IPS-18a (cell line): ENCODE measurements around the gene VPS54.
"Not testable (repeated sequence)": the region's sequence is repeated elsewhere in the genome, so short reads cannot be mapped to it uniquely, and the experiment has no call there.

ENCODE experiments used
- H3K27ac ChIP-seq: one replicate; pipeline ENCODE4 v1.5.1; 2013; ENCODE audit warnings: low read length
- H3K27me3 ChIP-seq: one replicate; pipeline ENCODE4 v1.6.1; 2013; ENCODE audit warnings: mild to moderate bottlenecking, low read length; ENCODE audit not compliant: control insufficient read depth, insufficient read depth
- H3K36me3 ChIP-seq: one replicate; pipeline ENCODE4 v1.6.1; 2013; ENCODE audit warnings: low read depth, low read length; ENCODE audit not compliant: control insufficient read depth
- H3K4me1 ChIP-seq: one replicate; pipeline ENCODE4 v1.6.1; 2013; ENCODE audit warnings: low read depth, low read length; ENCODE audit not compliant: control insufficient read depth
- H3K4me3 ChIP-seq: one replicate; pipeline ENCODE4 v1.5.1; 2013; ENCODE audit warnings: low read length
- H3K9ac ChIP-seq: one replicate; pipeline ENCODE4 v1.6.1; 2013; ENCODE audit warnings: mild to moderate bottlenecking, low read length, moderate library complexity
- H3K9me3 ChIP-seq: one replicate; pipeline ENCODE4 v1.6.1; 2013; ENCODE audit warnings: low read depth, low read length; ENCODE audit not compliant: control insufficient read depth

The VPS54 gene

DNA sequence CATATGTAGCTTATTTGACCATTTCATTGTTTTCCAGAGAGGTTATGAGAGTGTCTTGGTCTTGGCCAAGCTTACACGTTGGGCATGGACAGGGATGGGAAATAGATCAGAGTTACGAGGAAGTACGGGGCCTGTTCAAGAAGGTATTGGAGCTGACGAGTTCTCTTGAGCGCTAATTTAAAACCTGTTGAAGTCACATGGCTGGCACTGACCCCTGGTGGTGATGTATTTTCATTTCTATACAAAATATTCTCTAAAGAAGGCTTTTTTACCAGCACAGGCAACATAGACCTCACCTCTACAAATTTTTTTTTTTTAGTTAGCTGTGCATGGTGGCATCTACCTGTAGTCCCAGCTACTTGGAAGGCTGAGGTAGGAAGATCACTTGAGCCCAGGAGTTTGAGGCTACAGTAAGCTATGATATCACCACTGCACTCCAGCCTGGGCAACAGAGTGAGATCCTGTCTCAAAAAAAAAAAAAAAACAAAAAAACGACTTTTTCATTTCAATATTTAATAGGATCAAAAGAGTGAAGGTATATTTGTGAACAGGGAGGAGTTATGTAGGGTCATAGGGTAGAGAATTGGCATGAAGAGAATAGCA is 157.9 kb downstream of the VPS54 start:
- Histone ChIP-seq H3K9ac (no peak overlapping the region), H3K4me3 (no peak overlapping the region), H3K9me3 (no peaks in the 10 kb centered on the region), H3K36me3 (peaks cover 95% of the 10 kb centered on the region), H3K27me3 (no peaks in the 10 kb centered on the region), H3K4me1 (peaks cover 16% of the 10 kb centered on the region), H3K27ac (no peak overlapping the region)

DNA sequence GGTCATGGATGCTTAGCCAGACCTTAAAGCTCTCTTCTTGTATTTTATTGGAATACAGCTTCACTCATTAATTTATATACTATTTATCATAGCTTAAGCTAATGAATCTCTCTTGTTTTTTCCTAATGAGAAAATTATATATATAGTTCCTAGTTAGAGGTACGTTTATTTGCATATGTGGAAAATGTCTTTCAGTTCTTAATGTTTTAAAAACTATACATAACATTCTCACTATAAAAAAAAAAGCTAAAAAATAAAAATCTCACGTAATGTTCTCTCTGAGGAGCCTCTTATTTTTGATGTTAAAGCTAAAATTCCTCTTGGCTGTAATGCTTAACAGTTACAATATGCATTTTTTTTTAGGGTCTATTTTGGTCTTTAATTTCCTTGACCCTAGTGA is 160.9 kb downstream of the VPS54 start:
- Histone ChIP-seq H3K27ac (no peak overlapping the region), H3K36me3 (peaks cover 74% of the 10 kb centered on the region)

GRCh38 chr2:63856303-63856603 is 163.0 kb downstream of the VPS54 start:
- Histone ChIP-seq H3K27me3 (no peaks in the 10 kb centered on the region), H3K27ac (no peak overlapping the region), H3K36me3 (peaks cover 66% of the 10 kb centered on the region), H3K4me3 (no peak overlapping the region), H3K9ac (no peak overlapping the region), H3K4me1 (peaks cover 46% of the 10 kb centered on the region), H3K9me3 (no peaks in the 10 kb centered on the region)

More for the DNA sequence above, 160.9 kb downstream of the VPS54 start:
- Histone ChIP-seq H3K4me1 (peaks cover 29% of the 10 kb centered on the region), H3K27me3 (no peaks in the 10 kb centered on the region), H3K4me3 (no peak overlapping the region), H3K9me3 (no peaks in the 10 kb centered on the region), H3K9ac (no peak overlapping the region)

- H3K27ac ChIP-seq, result no peak overlapping the region
- H3K9me3 ChIP-seq, result no peaks in the 10 kb centered on the region
- no peak overlapping the region for H3K4me3 ChIP-seq
- H3K27me3 ChIP-seq, result no peaks in the 10 kb centered on the region
- peaks cover 52% of the 10 kb centered on the region for H3K4me1 ChIP-seq
- H3K9ac ChIP-seq, result no peak overlapping the region
- peaks cover 61% of the 10 kb centered on the region for H3K36me3 ChIP-seq
These were observed 163.6 kb downstream of the VPS54 start for GRCh38 chr2:63855418-63856302.

- Histone ChIP-seq H3K36me3 (peaks cover 44% of the 10 kb centered on the region), H3K27ac (peak overlapping the region; percentile 41)
These were observed 165.5 kb downstream of the VPS54 start for GRCh38 chr2:63853527-63854310.

GRCh38 chr2:63851691-63852311 is 167.4 kb downstream of the VPS54 start:
- peak overlapping the region; percentile 63 for H3K27ac ChIP-seq
- peak overlapping the region; percentile 93 for H3K4me3 ChIP-seq
- H3K4me1 ChIP-seq, result peaks cover 81% of the 10 kb centered on the region
- no peaks in the 10 kb centered on the region for H3K27me3 ChIP-seq
- H3K9me3 ChIP-seq, result no peaks in the 10 kb centered on the region
- H3K9ac ChIP-seq, result no peak overlapping the region
- peaks cover 24% of the 10 kb centered on the region for H3K36me3 ChIP-seq

More at GRCh38 chr2:63853527-63854310, 165.5 kb downstream of the VPS54 start:
- Histone ChIP-seq H3K9me3 (no peaks in the 10 kb centered on the region), H3K4me3 (peak overlapping the region; percentile 14), H3K9ac (peak overlapping the region; percentile 11), H3K4me1 (peaks cover 69% of the 10 kb centered on the region), H3K27me3 (no peaks in the 10 kb centered on the region)

DNA sequence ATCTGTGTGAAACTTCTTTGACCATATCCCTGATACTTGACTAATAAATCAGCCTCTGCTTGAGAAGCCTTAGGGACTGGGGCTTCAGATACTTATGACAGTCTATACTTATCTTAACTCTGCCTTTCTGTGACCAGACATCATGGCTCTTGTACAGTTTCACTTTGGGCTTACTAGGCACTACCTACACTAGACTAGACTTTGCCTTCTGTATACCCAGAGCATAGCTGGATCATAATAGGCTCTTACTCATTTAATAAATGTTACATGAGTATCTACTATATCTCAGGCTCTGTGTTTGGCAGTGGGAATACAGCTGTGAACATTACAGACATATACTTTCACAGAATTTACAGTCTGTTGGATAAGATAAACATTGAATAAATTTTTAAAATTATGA is 168.6 kb downstream of the VPS54 start:
- no peaks in the 10 kb centered on the region for H3K27me3 ChIP-seq
- peak overlapping the region; percentile 69 for H3K9ac ChIP-seq
- H3K36me3 ChIP-seq, result peaks cover 14% of the 10 kb centered on the region
- H3K4me1 ChIP-seq, result peaks cover 84% of the 10 kb centered on the region
- H3K9me3 ChIP-seq, result no peaks in the 10 kb centered on the region
- peak overlapping the region; percentile 93 for H3K4me3 ChIP-seq
- no peak overlapping the region for H3K27ac ChIP-seq

DNA sequence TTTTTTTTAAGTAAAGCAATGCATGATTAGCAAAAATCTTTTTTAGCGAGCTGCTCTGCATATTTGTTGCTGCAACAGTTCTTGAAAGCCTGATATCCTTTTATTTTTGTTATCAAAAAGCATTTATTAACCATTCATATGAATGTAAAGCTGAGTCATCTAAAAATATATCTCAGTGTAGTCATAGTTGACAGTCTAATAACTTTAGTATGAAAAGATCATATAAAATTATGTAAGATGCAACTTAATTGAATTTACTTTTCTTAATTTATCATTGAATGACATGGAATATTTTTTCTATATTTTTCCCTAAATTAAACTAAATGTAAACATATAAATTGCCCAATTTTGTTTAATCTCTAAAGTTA is 169.0 kb downstream of the VPS54 start:
- Histone ChIP-seq H3K4me1 (peaks cover 83% of the 10 kb centered on the region), H3K36me3 (peaks cover 13% of the 10 kb centered on the region), H3K27me3 (no peaks in the 10 kb centered on the region), H3K27ac (peak overlapping the region; percentile 34), H3K9ac (peak overlapping the region; percentile 69), H3K4me3 (peak overlapping the region; percentile 93), H3K9me3 (no peaks in the 10 kb centered on the region)

- H3K9me3 ChIP-seq, result no peaks in the 10 kb centered on the region
- no peaks in the 10 kb centered on the region for H3K27me3 ChIP-seq
- H3K4me1 ChIP-seq, result peaks cover 80% of the 10 kb centered on the region
- peak overlapping the region; percentile 93 for H3K4me3 ChIP-seq
- peaks cover 13% of the 10 kb centered on the region for H3K36me3 ChIP-seq
- peak overlapping the region; percentile 34 for H3K27ac ChIP-seq
- H3K9ac ChIP-seq, result peak overlapping the region; percentile 69
These were observed 169.6 kb downstream of the VPS54 start for GRCh38 chr2:63849381-63850203.

DNA sequence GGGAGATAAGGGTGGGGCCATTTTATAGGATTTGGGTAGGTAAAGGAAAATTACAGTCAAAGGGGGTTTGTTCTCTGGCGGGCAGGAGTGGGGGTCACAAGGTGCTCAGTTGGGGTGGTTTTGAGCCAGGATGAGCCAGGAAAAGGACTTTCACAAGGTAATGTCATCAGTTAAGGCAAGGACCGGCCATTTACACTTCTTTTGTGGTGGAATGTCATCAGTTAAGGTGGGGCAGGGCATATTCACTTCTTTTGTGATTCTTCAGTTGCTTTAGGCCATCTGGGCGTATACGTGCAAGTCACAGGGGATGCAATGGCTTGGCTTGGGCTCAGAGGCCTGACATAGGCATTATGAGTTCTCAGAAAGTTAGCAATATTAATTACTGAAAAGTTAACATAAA is 171.7 kb downstream of the VPS54 start:
- H3K4me1 ChIP-seq, result peaks cover 59% of the 10 kb centered on the region

More for the DNA sequence above, 171.7 kb downstream of the VPS54 start:
- H3K27me3 ChIP-seq, H3K9me3 ChIP-seq: not testable (repeated sequence)
- peak overlapping the region; percentile 69 for H3K9ac ChIP-seq
- H3K36me3 ChIP-seq, result peaks cover 17% of the 10 kb centered on the region
- peak overlapping the region; percentile 93 for H3K4me3 ChIP-seq
- H3K27ac ChIP-seq, result peak overlapping the region; percentile 11
